VCaP (cell line): Measurements from ENCODE around the gene STX17.

Experiments
- H3K27ac ChIP-seq: fragments of 450-650 bp; 2 replicates; pipeline ENCODE4 v1.5.1; 2017
- TF ChIP-seq, protein P1 (sequence below): fragments of 450-650 bp; conservative IDR thresholded peaks from 2 replicates; pipeline ENCODE4 v1.5.1; 2017; ENCODE audit warnings: mild to moderate bottlenecking, moderate library complexity

The STX17 gene

GRCh38 chr9:99948896-99949295 lies 42.4 kb downstream of the STX17 start:
- TF ChIP-seq, protein P1, sequence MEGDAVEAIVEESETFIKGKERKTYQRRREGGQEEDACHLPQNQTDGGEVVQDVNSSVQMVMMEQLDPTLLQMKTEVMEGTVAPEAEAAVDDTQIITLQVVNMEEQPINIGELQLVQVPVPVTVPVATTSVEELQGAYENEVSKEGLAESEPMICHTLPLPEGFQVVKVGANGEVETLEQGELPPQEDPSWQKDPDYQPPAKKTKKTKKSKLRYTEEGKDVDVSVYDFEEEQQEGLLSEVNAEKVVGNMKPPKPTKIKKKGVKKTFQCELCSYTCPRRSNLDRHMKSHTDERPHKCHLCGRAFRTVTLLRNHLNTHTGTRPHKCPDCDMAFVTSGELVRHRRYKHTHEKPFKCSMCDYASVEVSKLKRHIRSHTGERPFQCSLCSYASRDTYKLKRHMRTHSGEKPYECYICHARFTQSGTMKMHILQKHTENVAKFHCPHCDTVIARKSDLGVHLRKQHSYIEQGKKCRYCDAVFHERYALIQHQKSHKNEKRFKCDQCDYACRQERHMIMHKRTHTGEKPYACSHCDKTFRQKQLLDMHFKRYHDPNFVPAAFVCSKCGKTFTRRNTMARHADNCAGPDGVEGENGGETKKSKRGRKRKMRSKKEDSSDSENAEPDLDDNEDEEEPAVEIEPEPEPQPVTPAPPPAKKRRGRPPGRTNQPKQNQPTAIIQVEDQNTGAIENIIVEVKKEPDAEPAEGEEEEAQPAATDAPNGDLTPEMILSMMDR: no peak
- H3K27ac ChIP-seq: no peak overlapping the region

GRCh38 chr9:99953861-99954507 lies 47.5 kb downstream of the STX17 start:
- TF ChIP-seq, protein P1: no peak
- no peak overlapping the region for H3K27ac ChIP-seq

DNA sequence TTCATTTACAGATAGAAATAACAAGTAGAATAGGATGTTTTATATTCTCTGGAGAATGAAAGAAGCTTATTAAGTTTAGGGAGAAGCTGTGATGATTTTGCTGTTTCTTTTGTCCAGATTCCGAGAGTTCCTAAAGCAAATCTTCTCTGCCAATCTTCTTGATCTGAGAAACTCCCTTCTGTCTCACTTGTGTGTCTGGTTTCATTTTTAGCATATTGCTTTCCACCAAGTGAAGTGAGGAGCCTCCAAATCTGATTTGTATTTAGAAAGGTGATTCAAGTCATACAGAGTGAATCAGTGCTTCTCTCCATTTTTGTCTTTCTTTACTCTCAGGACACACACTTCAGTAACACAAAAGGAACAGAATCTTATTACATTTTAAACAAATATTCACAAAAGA lies 48.4 kb downstream of the STX17 start:
- TF ChIP-seq, protein P1: no peak
- no peak overlapping the region for H3K27ac ChIP-seq

GRCh38 chr9:99955606-99956005 lies 49.2 kb downstream of the STX17 start:
- TF ChIP-seq, protein P1: no peak

DNA sequence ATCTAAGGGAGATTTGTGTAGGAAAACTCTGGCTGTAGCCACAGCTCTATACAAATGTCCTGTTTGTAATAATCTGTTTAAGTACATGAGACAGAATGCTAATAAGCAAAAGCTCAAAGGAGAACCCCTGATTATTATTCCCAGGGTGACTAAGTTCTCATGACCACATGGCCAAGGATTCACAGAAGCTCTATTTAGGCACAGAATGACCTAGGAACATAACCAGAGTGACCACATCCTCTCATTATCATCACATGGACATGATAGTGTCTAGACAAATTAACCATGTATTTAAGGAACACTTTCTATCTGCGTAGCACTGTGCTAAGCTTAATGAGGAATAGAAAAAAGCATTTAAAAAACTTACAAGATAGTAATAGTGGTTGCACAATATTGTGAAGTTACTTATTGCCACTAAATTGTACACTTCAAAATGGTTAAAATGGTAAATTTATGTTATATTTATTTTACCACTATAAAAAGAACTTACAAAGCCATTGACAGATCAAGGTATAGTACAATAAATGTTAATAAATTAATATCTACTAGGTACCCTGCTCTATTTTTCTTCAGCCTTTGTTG lies 56.3 kb downstream of the STX17 start:
- TF ChIP-seq, protein P1: no peak
- no peak overlapping the region for H3K27ac ChIP-seq

More at GRCh38 chr9:99955606-99956005, 49.2 kb downstream of the STX17 start:
- no peak overlapping the region for H3K27ac ChIP-seq

GRCh38 chr9:99964336-99964735 lies 57.9 kb downstream of the STX17 start:
- TF ChIP-seq, protein P1: no peak
- H3K27ac ChIP-seq: no peak overlapping the region

GRCh38 chr9:99966001-99966400 lies 59.5 kb downstream of the STX17 start:
- TF ChIP-seq, protein P1: no peak

More at GRCh38 chr9:99966001-99966400, 59.5 kb downstream of the STX17 start:
- H3K27ac ChIP-seq: no peak overlapping the region
